A673 (cell line): ENCODE data around the gene CTNNBL1. TPM values are rescaled to one million over a fixed set of nuclear protein-coding genes. Genes with fewer than 3 reads are reported as not detected.

Source experiments
- BruUV-seq: library from RNA; stranded (reverse); fragments of 400-500 nt; replicated peaks from 2 replicates; lab custom pipeline; 2021; lab: Mats Ljungman, UMichigan
- CTCF ChIA-PET: fragments of 300-600 bp; sonication (Branson Sonifier 250); formaldehyde crosslinking; loops from one replicate; lab custom pipeline; 2022; ENCODE audit warnings: antibody characterized with exemption; lab: Charles Lee
- POLR2A ChIA-PET: fragments of 300-600 bp; sonication (Branson Sonifier 250); formaldehyde crosslinking; loops from one replicate; lab custom pipeline; 2022; ENCODE audit warnings: antibody characterized with exemption; ENCODE audit not compliant: low non-redundant PET; lab: Charles Lee
- DNase-seq: peaks from one replicate; pipeline ENCODE4 v3.0.0-alpha.2; 2015; ENCODE audit warnings: low spot score
- H3K27ac ChIP-seq: fragments of 200-600 bp; sonication (generic); 2 replicates; pipeline ENCODE4 v1.5.1; 2016; ENCODE audit warnings: mixed run types, low read depth, mild to moderate bottlenecking, mixed read lengths, antibody characterized with exemption, low read length; ENCODE audit not compliant: poor library complexity, severe bottlenecking
- H3K27me3 ChIP-seq: fragments of 200-600 bp; sonication (generic); replicated peaks from 2 replicates; pipeline ENCODE4 v1.6.1; 2017; ENCODE audit warnings: mixed run types, low read depth, mild to moderate bottlenecking, mixed read lengths, antibody characterized with exemption, low read length; ENCODE audit not compliant: insufficient read depth, poor library complexity
- H3K36me3 ChIP-seq: fragments of 200-600 bp; sonication (generic); 2 replicates; pipeline ENCODE4 v1.6.1; 2016; ENCODE audit warnings: mixed run types, mild to moderate bottlenecking, mixed read lengths, antibody characterized with exemption, low read length; ENCODE audit not compliant: insufficient read depth, poor library complexity, severe bottlenecking
- H3K4me1 ChIP-seq: fragments of 200-600 bp; sonication (generic); 2 replicates; pipeline ENCODE4 v1.6.1; 2017; ENCODE audit warnings: mixed run types, mild to moderate bottlenecking, mixed read lengths, antibody characterized with exemption, low read length; ENCODE audit not compliant: insufficient read depth, poor library complexity, severe bottlenecking
- H3K4me3 ChIP-seq: fragments of 200-600 bp; sonication (generic); 2 replicates; pipeline ENCODE4 v1.5.1; 2016; ENCODE audit warnings: low read depth, mixed run types, mild to moderate bottlenecking, mixed read lengths, low read length; ENCODE audit not compliant: poor library complexity, severe bottlenecking
- H3K9me3 ChIP-seq: fragments of 200-600 bp; sonication (generic); 2 replicates; pipeline ENCODE4 v1.6.1; 2016; ENCODE audit warnings: mixed run types, low read depth, mild to moderate bottlenecking, mixed read lengths, antibody characterized with exemption, low read length; ENCODE audit not compliant: poor library complexity, severe bottlenecking
- EZH2 ChIP-seq: fragments of 200-600 bp; sonication (generic); IDR thresholded peaks from 2 replicates; pipeline ENCODE4 v1.6.1; 2017; ENCODE audit warnings: borderline replicate concordance, low read depth, mild to moderate bottlenecking, mixed read lengths, antibody characterized with exemption, low read length; ENCODE audit not compliant: poor library complexity, severe bottlenecking
- intact Hi-C: fragments of 100-400 bp; cut with micrococcal nuclease; formaldehyde crosslinking; loops from one replicate; pipeline ENCODE4 v1.10.0; 2022; ENCODE audit not compliant: unreplicated experiment
- total RNA-seq: library from RNA; stranded (reverse); gene quantifications from 2 replicates; pipeline ENCODE4 v1.2.3, GENCODE V29; 2021
- TF ChIP-seq, protein P1 (sequence below): fragments of 300-800, 200-600 bp; sonication (generic); conservative IDR thresholded peaks from 2 replicates; pipeline ENCODE4 v1.5.1; 2017; ENCODE audit warnings: low read depth, mild to moderate bottlenecking, antibody characterized with exemption, low read length, moderate library complexity, mixed read lengths

CTNNBL1 gene
- total RNA-seq, 1 experiment from 2014 or later = 88.5 TPM

DNA sequence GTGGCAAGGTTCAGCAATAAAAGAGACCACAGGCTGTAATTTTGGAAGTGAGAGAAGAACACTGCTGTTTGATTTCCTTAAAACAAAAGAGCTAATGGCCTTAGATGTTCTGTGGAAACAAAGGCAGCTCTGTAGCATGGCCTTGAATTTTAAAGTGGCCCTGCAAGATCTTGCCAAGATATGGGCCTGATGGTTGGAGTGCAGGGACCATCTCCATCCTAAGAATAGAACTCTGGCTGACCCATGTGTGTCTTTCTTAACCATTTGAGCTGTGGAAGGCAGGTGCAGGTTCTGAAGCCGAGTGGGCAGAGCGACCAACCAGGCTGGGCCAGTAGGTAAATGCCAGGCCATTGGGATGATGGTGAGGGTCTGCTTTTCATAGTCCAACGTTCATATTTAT, 135.3 kb downstream of the CTNNBL1 start:
- Histone ChIP-seq H3K27me3 (no peaks in the 10 kb centered on the region), H3K36me3 (no peaks in the 10 kb centered on the region), H3K4me1 (no peaks in the 10 kb centered on the region), H3K4me3 (no peak overlapping the region), H3K9me3 (no peaks in the 10 kb centered on the region), H3K27ac (no peak overlapping the region)
- ChIA-PET POLR2A (no interaction called here), CTCF (no interaction called here)
- no peak for DNase-seq
- no TSS peak for BruUV-seq
- intact Hi-C loops = no loop called here
- no peak for TF ChIP-seq EZH2
- TF ChIP-seq, protein P1, sequence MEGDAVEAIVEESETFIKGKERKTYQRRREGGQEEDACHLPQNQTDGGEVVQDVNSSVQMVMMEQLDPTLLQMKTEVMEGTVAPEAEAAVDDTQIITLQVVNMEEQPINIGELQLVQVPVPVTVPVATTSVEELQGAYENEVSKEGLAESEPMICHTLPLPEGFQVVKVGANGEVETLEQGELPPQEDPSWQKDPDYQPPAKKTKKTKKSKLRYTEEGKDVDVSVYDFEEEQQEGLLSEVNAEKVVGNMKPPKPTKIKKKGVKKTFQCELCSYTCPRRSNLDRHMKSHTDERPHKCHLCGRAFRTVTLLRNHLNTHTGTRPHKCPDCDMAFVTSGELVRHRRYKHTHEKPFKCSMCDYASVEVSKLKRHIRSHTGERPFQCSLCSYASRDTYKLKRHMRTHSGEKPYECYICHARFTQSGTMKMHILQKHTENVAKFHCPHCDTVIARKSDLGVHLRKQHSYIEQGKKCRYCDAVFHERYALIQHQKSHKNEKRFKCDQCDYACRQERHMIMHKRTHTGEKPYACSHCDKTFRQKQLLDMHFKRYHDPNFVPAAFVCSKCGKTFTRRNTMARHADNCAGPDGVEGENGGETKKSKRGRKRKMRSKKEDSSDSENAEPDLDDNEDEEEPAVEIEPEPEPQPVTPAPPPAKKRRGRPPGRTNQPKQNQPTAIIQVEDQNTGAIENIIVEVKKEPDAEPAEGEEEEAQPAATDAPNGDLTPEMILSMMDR = no peak

- intact Hi-C loops = no loop called here
- CTCF ChIA-PET = interaction anchor here (0.7 kb wide), 1 partner anchor 12 kb away, joined by 3 read pairs; no protein-coding TSS in a partner anchor
- no peak for DNase-seq
- Histone ChIP-seq H3K27me3 (no peaks in the 10 kb centered on the region), H3K27ac (no peak overlapping the region), H3K9me3 (no peaks in the 10 kb centered on the region), H3K4me1 (no peaks in the 10 kb centered on the region), H3K36me3 (no peaks in the 10 kb centered on the region), H3K4me3 (no peak overlapping the region)
- no TSS peak for BruUV-seq
- POLR2A ChIA-PET = no interaction called here
- TF ChIP-seq, protein P1 = no peak
- TF ChIP-seq EZH2 = no peak
These were observed 139.5 kb downstream of the CTNNBL1 start for GRCh38 chr20:37833221-37833896.

- ChIA-PET POLR2A (no interaction called here), CTCF (no interaction called here)
- intact Hi-C loops = no loop called here
- Histone ChIP-seq H3K27me3 (no peaks in the 10 kb centered on the region), H3K27ac (no peak overlapping the region), H3K4me1 (no peaks in the 10 kb centered on the region), H3K9me3 (no peaks in the 10 kb centered on the region), H3K4me3 (no peak overlapping the region), H3K36me3 (no peaks in the 10 kb centered on the region)
- no TSS peak for BruUV-seq
- DNase-seq = no peak
- TF ChIP-seq EZH2 = no peak
- TF ChIP-seq, protein P1 = no peak
These were observed 143.1 kb downstream of the CTNNBL1 start for GRCh38 chr20:37836926-37837325.
